PC-3 (cell line): ENCODE measurements around the gene MED13L. TPM values are rescaled to one million over a fixed set of nuclear protein-coding genes. Genes with fewer than 3 reads are reported as not detected.

Experiments
- ATAC-seq: fragments of 200-7000 bp; cut with Tn5 transposase; 2 replicates; pipeline ENCODE4 v1.9.1; 2020; ENCODE audit warnings: mild to moderate bottlenecking, moderate library complexity
- BruUV-seq: library from RNA; stranded (reverse); fragments of 400-500 nt; replicated peaks from 2 replicates; lab custom pipeline; 2021; lab: Mats Ljungman, UMichigan
- CTCF ChIA-PET: fragments of 300-600 bp; sonication (Branson Sonifier 250); formaldehyde crosslinking; loops from one replicate; lab custom pipeline; 2022; ENCODE audit warnings: antibody characterized with exemption; lab: Charles Lee
- POLR2A ChIA-PET: fragments of 300-600 bp; sonication (Branson Sonifier 250); formaldehyde crosslinking; loops from one replicate; lab custom pipeline; 2022; ENCODE audit warnings: antibody characterized with exemption; ENCODE audit not compliant: unreplicated experiment; lab: Charles Lee
- DNase-seq: peaks from one replicate; pipeline ENCODE4 v3.0.0-alpha.2; 2015
- H2AFZ ChIP-seq: fragments of 300-600 bp; sonication (generic); 2 replicates; pipeline ENCODE4 v1.6.0; 2016; ENCODE audit warnings: antibody characterized with exemption, low read length
- H3F3A ChIP-seq: fragments of 300-600 bp; sonication (generic); one replicate; pipeline ENCODE4 v1.6.0; 2017; ENCODE audit warnings: antibody characterized with exemption, low read length, control low read depth, mild to moderate bottlenecking; ENCODE audit not compliant: unreplicated experiment
- H3K27ac ChIP-seq: fragments of 300-600 bp; sonication (generic); 2 replicates; pipeline ENCODE4 v1.5.1; 2016; ENCODE audit warnings: mild to moderate bottlenecking, low read length
- H3K27me3 ChIP-seq: fragments of 300-600 bp; sonication (generic); 2 replicates; pipeline ENCODE4 v1.6.1; 2016; ENCODE audit warnings: low read length, mixed read lengths
- H3K36me3 ChIP-seq: fragments of 300-600 bp; sonication (generic); 2 replicates; pipeline ENCODE4 v1.6.1; 2016; ENCODE audit warnings: low read depth, mixed run types, low read length, mixed read lengths
- H3K4me1 ChIP-seq: fragments of 300-600 bp; sonication (generic); 2 replicates; pipeline ENCODE4 v1.5.1; 2016; ENCODE audit warnings: low read length; ENCODE audit not compliant: insufficient read depth
- H3K4me2 ChIP-seq: fragments of 300-600 bp; sonication (generic); 2 replicates; pipeline ENCODE4 v1.6.0; 2016; ENCODE audit warnings: low read length
- H3K4me3 ChIP-seq: fragments of 300-600 bp; sonication (generic); 2 replicates; pipeline ENCODE4 v1.5.1; 2016; ENCODE audit warnings: mild to moderate bottlenecking, low read length, mixed read lengths
- H3K79me2 ChIP-seq: fragments of 300-600 bp; sonication (generic); 2 replicates; pipeline ENCODE4 v1.6.1; 2017; ENCODE audit warnings: low read length, mixed read lengths
- H3K9ac ChIP-seq: fragments of 300-600 bp; sonication (generic); 2 replicates; pipeline ENCODE4 v1.6.0; 2016; ENCODE audit warnings: mild to moderate bottlenecking, low read length
- H3K9me2 ChIP-seq: fragments of 300-600 bp; sonication (generic); replicated peaks from 2 replicates; pipeline ENCODE4 v1.6.1; 2016; ENCODE audit warnings: mixed run types, low read length, mixed read lengths
- H3K9me3 ChIP-seq: fragments of 300-600 bp; sonication (generic); 2 replicates; pipeline ENCODE4 v1.6.1; 2016; ENCODE audit warnings: low read length, mixed read lengths
- H4K20me1 ChIP-seq: fragments of 300-600 bp; sonication (generic); 2 replicates; pipeline ENCODE4 v1.6.1; 2016; ENCODE audit warnings: low read length, mixed read lengths
- EZH2 ChIP-seq: fragments of 300-600 bp; sonication (generic); IDR thresholded peaks from one replicate; pipeline ENCODE4 v1.6.1; 2017; ENCODE audit warnings: antibody characterized with exemption, mild to moderate bottlenecking, low read length; ENCODE audit not compliant: unreplicated experiment
- EZH2phosphoT487 ChIP-seq: fragments of 300-600 bp; sonication (generic); IDR thresholded peaks from 2 replicates; pipeline ENCODE4 v1.6.1; 2018; ENCODE audit warnings: mild to moderate bottlenecking, antibody characterized with exemption, low read length, borderline replicate concordance
- intact Hi-C: fragments of 100-400 bp; cut with micrococcal nuclease; formaldehyde crosslinking; loops from 2 replicates; pipeline ENCODE4 v1.9.0; 2023
- total RNA-seq: library from RNA; depleted of rRNA; stranded (reverse); fragments of >200 nt; gene quantifications from 2 replicates; pipeline ENCODE4 v1.2.3, GENCODE V29; 2014
- TF ChIP-seq, protein P1 (sequence below): fragments of 300-600 bp; sonication (generic); conservative IDR thresholded peaks from 2 replicates; pipeline ENCODE4 v1.5.1; 2017; ENCODE audit warnings: antibody characterized with exemption, low read depth, mild to moderate bottlenecking, low read length

The MED13L gene
- total RNA-seq, 1 experiment from 2014 or later = 61.2 TPM

DNA sequence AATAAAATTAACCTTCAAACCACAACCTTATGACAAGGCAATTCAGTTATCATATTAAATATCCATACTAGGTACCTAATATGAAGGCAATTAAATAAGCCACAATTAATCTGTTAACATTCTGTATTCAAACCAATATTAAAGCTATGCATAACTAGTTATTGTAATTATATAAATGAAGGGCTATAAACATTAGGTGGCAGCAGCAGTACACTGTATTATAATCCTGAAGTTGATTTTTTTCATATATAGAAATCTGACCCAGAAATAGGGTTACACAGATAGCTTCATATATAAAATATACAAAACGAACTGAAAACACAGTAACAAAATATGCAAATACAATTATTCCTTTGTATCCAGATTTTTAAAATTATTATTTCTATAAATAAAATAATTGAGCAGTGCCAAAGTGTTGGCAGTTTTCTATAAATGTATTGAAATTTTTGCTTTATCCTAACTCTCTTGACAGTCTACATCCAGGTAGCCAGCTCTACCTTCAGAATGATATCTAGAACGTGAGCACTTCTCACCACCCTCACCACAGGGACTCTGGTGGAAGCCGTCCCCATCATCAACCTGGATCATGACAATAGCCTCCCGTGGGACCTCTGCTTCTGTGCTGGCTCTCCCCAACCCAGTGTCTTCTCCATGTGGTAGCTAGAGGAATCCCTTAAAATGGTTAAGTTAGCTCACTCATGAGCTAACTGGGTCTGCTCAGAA is 136.2 kb downstream of the MED13L start:
- BruUV-seq = no TSS peak
- no peak for TF ChIP-seq EZH2phosphoT487
- TF ChIP-seq, protein P1, sequence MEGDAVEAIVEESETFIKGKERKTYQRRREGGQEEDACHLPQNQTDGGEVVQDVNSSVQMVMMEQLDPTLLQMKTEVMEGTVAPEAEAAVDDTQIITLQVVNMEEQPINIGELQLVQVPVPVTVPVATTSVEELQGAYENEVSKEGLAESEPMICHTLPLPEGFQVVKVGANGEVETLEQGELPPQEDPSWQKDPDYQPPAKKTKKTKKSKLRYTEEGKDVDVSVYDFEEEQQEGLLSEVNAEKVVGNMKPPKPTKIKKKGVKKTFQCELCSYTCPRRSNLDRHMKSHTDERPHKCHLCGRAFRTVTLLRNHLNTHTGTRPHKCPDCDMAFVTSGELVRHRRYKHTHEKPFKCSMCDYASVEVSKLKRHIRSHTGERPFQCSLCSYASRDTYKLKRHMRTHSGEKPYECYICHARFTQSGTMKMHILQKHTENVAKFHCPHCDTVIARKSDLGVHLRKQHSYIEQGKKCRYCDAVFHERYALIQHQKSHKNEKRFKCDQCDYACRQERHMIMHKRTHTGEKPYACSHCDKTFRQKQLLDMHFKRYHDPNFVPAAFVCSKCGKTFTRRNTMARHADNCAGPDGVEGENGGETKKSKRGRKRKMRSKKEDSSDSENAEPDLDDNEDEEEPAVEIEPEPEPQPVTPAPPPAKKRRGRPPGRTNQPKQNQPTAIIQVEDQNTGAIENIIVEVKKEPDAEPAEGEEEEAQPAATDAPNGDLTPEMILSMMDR = peak; percentile 66
- TF ChIP-seq EZH2 = no peak
- Histone ChIP-seq H3K9ac (no peak overlapping the region), H3K9me3 (no peaks in the 10 kb centered on the region), H3K4me1 (peaks cover 46% of the 10 kb centered on the region), H3K27me3 (no peaks in the 10 kb centered on the region), H3K27ac (no peak overlapping the region), H4K20me1 (peaks cover 46% of the 10 kb centered on the region), H3F3A (no peaks in the 10 kb centered on the region), H3K9me2 (no peaks in the 10 kb centered on the region), H3K79me2 (peaks cover 95% of the 10 kb centered on the region), H3K36me3 (no peaks in the 10 kb centered on the region), H3K4me3 (no peak overlapping the region), H3K4me2 (no peak overlapping the region), H2AFZ (no peak overlapping the region)
- ChIA-PET POLR2A (interaction anchor here (0.6 kb wide), 2 partner anchors 97 to 265 kb away, joined by 3 to 6 read pairs; no protein-coding TSS in a partner anchor), CTCF (interaction anchor here (0.6 to 1.1 kb wide), 8 partner anchors 11 to 568 kb away, joined by 3 to 10 read pairs (median 3); no protein-coding TSS in a partner anchor)
- intact Hi-C loops = loop anchor here (1.0 to 10.0 kb wide), 4 partner anchors 126 to 566 kb away; no protein-coding TSS in a partner anchor
- no peak for ATAC-seq
- DNase-seq = peak; percentile 41

DNA sequence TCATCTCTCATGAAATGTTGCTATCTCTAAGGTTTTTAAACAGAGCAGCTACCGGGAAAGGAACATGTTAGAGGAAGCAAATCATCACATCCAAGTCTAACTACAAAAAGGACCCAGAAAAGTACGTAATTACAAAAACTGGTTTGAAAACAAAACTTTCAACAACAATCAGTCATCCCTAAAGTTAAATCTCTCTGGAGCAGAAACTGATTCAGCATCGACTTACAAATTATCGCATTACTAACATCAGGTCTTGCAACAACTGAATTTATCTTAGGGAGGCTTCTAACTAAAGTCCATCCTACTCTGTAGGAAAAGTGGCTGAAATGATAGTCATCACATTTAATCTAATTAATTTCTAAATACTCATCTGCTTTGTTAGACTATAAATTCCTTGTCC is 137.0 kb downstream of the MED13L start:
- Histone ChIP-seq H4K20me1 (peaks cover 49% of the 10 kb centered on the region), H3K4me2 (no peak overlapping the region), H3K9me2 (no peaks in the 10 kb centered on the region), H3K27ac (no peak overlapping the region), H3K9me3 (no peaks in the 10 kb centered on the region), H3K4me1 (peaks cover 53% of the 10 kb centered on the region), H3F3A (no peaks in the 10 kb centered on the region), H3K36me3 (no peaks in the 10 kb centered on the region), H3K79me2 (peaks cover 94% of the 10 kb centered on the region), H2AFZ (no peak overlapping the region), H3K27me3 (no peaks in the 10 kb centered on the region), H3K4me3 (no peak overlapping the region), H3K9ac (no peak overlapping the region)
- intact Hi-C loops = loop anchor here (5.0 to 10.0 kb wide), 2 partner anchors 264 to 567 kb away; no protein-coding TSS in a partner anchor
- ATAC-seq = no peak
- CTCF ChIA-PET = interaction anchor here (0.6 to 1.1 kb wide), 6 partner anchors 10 to 568 kb away, joined by 3 to 10 read pairs (median 4); no protein-coding TSS in a partner anchor
- no peak for TF ChIP-seq EZH2
- TF ChIP-seq, protein P1 = no peak
- DNase-seq = no peak
- no TSS peak for BruUV-seq
- POLR2A ChIA-PET = interaction anchor here (0.6 kb wide), 1 partner anchor 266 kb away, joined by 6 read pairs; no protein-coding TSS in a partner anchor

DNA sequence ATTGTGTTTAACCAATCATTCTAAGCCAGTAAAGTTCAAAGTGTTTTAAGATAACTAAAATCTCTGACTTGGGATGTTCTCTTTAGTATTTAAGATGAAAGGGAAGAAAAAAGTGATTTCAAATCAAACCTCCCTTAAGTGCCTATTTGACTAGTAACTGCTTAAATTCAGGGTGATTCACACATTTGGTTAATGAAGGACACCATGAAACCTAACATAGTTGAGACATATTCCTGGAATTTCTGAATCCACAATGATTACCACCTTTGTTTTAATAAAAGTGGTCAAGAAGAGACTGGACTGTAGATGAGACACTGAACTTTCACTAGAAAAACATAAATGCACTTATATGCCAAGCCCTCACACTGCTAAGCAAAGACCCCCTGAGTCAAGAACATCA is 138.7 kb downstream of the MED13L start:
- H3K4me2 ChIP-seq = no peak overlapping the region
- POLR2A ChIA-PET = no interaction called here
- CTCF ChIA-PET = no interaction called here

More for the DNA sequence above, 138.7 kb downstream of the MED13L start:
- Histone ChIP-seq H3K4me1 (peaks cover 51% of the 10 kb centered on the region), H3K79me2 (peaks cover 94% of the 10 kb centered on the region), H3K9ac (no peak overlapping the region), H3K9me2 (no peaks in the 10 kb centered on the region), H2AFZ (no peak overlapping the region), H3F3A (no peaks in the 10 kb centered on the region), H3K9me3 (no peaks in the 10 kb centered on the region), H3K27ac (no peak overlapping the region), H3K4me3 (no peak overlapping the region), H3K27me3 (no peaks in the 10 kb centered on the region), H3K36me3 (no peaks in the 10 kb centered on the region), H4K20me1 (peaks cover 44% of the 10 kb centered on the region)
- no TSS peak for BruUV-seq
- intact Hi-C loops = loop anchor here (5.0 kb wide), 1 partner anchor 141 kb away; no protein-coding TSS in a partner anchor
- no peak for DNase-seq
- TF ChIP-seq EZH2 (no peak), EZH2phosphoT487 (no peak)
- TF ChIP-seq, protein P1 = no peak
- ATAC-seq = no peak
